Type B pancreatic cell (in vitro differentiated cells): ENCODE results near the gene RCOR1. TPM values are rescaled to one million over a fixed set of nuclear protein-coding genes. Genes with fewer than 3 reads are reported as not detected.
A peak's percentile ranks its signal among the peaks of the same experiment; 100 is the strongest.
"Not testable (repeated sequence)": the region's sequence is repeated elsewhere in the genome, so short reads cannot be mapped to it uniquely, and the experiment has no call there.

Source experiments
- DNase-seq: peaks from one replicate; pipeline ENCODE4 v3.0.0; 2021; ENCODE audit warnings: mixed read lengths; ENCODE audit not compliant: unreplicated experiment; ENCODE audit errors: extremely low spot score
- H3K27ac Mint-ChIP-seq: 2 replicates; pipeline ENCODE4 v1.8.0; 2021; ENCODE audit warnings: mild to moderate bottlenecking, mixed read lengths
- H3K27me3 Mint-ChIP-seq: 2 replicates; pipeline ENCODE4 v1.8.0; 2021; ENCODE audit warnings: mixed read lengths
- H3K36me3 Mint-ChIP-seq: 2 replicates; pipeline ENCODE4 v1.8.0; 2021; ENCODE audit warnings: mixed read lengths
- H3K4me1 Mint-ChIP-seq: one replicate; pipeline ENCODE4 v1.8.0; 2021; ENCODE audit warnings: mixed read lengths; ENCODE audit not compliant: unreplicated experiment
- H3K4me3 Mint-ChIP-seq: 2 replicates; pipeline ENCODE4 v1.8.0; 2021; ENCODE audit warnings: mild to moderate bottlenecking, mixed read lengths
- H3K9me3 Mint-ChIP-seq: 2 replicates; pipeline ENCODE4 v1.8.0; 2021; ENCODE audit warnings: mixed read lengths
- total RNA-seq: library from RNA; stranded (reverse); gene quantifications from 2 replicates; pipeline ENCODE4 v1.2.1, GENCODE V29; 2021; ENCODE audit warnings: low replicate concordance
- TF ChIP-seq, protein P1 (sequence below): fragments of 200-600 bp; sonication (generic); conservative IDR thresholded peaks from 2 replicates; pipeline ENCODE4 v1.5.0; 2021; ENCODE audit warnings: antibody characterized with exemption, mild to moderate bottlenecking

RCOR1 gene
- total RNA-seq, 1 donor from 2014 or later: 35.3 TPM

DNA sequence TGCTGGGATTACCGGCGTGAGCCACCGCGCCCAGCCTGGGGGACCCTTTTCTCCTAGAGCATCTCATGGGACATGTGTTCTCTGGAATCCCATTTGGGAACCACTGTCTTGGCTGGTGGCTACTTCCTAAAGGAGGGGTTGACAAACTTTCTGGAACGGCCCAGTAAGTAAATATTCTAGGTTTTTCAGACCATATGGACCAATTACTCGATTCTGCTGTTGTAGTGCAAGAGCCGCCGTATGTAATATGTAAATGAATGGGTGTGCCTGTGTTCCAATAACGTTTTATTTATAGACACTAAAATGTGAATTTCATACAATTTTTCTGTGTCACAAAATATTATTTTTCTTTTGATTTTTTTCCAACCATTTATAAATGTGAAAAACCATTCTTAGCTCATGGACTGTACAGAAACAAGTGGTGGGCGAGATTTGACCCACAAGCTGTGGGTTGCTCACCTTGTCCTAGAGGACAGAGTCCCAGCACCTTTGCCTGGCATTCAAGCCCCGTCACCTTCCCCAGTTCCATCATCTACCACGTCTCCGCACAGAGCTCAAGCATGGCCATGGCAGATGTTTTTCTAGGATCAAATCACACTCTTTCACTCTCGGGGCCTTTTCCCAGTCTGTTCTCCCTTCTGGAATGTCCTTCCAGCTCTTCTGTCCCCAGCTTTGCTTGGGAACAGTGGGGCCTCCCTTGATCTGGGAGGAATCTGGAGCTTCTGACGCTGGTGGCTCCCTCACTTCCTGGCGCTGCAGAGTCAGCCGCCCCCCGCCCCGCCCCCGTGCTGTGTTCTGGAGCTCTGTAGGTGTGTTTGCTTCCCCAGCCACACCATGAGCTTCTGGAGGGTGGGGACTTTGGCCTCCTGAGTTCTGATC, 17.9 kb upstream of the RCOR1 start:
- peak overlapping the region; percentile 44 for H3K4me3 Mint-ChIP-seq
- H3K4me1 Mint-ChIP-seq: peaks cover 19% of the 10 kb centered on the region
- H3K27me3 Mint-ChIP-seq: no peaks in the 10 kb centered on the region
- H3K9me3 Mint-ChIP-seq: no peaks in the 10 kb centered on the region
- H3K27ac Mint-ChIP-seq: peak overlapping the region; percentile 73
- TF ChIP-seq, protein P1, sequence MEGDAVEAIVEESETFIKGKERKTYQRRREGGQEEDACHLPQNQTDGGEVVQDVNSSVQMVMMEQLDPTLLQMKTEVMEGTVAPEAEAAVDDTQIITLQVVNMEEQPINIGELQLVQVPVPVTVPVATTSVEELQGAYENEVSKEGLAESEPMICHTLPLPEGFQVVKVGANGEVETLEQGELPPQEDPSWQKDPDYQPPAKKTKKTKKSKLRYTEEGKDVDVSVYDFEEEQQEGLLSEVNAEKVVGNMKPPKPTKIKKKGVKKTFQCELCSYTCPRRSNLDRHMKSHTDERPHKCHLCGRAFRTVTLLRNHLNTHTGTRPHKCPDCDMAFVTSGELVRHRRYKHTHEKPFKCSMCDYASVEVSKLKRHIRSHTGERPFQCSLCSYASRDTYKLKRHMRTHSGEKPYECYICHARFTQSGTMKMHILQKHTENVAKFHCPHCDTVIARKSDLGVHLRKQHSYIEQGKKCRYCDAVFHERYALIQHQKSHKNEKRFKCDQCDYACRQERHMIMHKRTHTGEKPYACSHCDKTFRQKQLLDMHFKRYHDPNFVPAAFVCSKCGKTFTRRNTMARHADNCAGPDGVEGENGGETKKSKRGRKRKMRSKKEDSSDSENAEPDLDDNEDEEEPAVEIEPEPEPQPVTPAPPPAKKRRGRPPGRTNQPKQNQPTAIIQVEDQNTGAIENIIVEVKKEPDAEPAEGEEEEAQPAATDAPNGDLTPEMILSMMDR: no peak
- DNase-seq: no peak
- no peaks in the 10 kb centered on the region for H3K36me3 Mint-ChIP-seq

DNA sequence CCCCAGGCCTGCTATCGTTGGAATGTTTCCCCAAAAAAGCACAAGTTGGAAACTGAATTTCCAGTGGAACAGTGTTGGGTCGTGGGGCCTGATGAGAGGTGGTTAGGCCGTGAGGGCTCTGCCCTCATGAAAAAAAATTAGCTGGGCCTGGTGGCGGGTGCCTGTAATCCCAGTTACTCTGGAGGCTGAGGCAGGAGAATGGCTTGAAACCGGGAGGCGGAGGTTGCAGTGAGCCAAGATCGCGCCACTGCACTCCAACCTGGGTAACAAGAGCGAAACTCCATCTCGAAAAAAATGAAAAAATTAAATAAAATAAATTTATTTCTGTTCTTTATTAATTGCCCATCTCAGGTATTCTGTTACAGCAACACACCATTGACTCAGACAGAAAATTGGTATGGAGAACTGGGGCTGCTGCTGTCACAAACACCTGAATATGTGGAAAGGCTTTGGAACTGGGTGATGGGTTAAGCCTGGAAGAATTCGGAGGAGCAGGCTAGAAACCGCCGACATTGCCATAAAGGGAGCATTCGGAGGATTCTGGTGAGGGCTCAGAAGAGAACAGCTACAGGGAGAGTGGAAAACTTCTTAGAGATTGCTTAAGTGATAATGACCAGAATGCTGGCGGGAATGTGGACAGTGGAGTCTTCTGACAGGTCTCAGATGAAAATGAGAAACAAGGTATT, 17.1 kb upstream of the RCOR1 start:
- H3K27me3 Mint-ChIP-seq: no peaks in the 10 kb centered on the region
- no peak for DNase-seq
- no peak overlapping the region for H3K4me3 Mint-ChIP-seq

GRCh38 chr14:102575846-102576428, 16.5 kb upstream of the RCOR1 start:
- not testable (repeated sequence) for H3K27ac Mint-ChIP-seq, DNase-seq, H3K9me3 Mint-ChIP-seq

More for the DNA sequence above, 17.1 kb upstream of the RCOR1 start:
- H3K9me3 Mint-ChIP-seq: no peaks in the 10 kb centered on the region
- peaks cover 19% of the 10 kb centered on the region for H3K4me1 Mint-ChIP-seq
- H3K36me3 Mint-ChIP-seq: no peaks in the 10 kb centered on the region
- no peak overlapping the region for H3K27ac Mint-ChIP-seq
- TF ChIP-seq, protein P1: no peak

DNA sequence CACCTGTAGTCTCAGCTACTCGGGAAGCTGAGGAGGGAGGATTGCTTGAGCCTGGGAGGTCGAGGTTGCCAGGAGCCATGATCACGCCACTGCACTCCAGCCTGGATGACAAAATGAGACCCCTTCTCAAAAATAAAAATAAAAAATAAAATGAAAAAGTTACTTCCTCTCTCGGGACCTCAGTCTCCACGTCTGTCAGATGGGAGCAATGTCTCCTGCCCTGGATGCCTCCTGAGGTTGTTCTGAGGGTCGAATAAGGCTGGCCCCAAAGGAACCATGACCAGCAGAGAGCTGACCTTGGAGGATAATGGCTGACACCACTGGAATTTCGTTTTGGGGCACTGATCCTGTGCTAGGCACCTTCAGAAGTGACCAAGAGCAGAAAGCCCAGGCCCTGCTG, 13.6 kb upstream of the RCOR1 start:
- TF ChIP-seq, protein P1: no peak
- H3K36me3 Mint-ChIP-seq: no peaks in the 10 kb centered on the region
- peaks cover 24% of the 10 kb centered on the region for H3K4me1 Mint-ChIP-seq
- no peaks in the 10 kb centered on the region for H3K27me3 Mint-ChIP-seq
- no peak overlapping the region for H3K27ac Mint-ChIP-seq
- no peaks in the 10 kb centered on the region for H3K9me3 Mint-ChIP-seq
- no peak overlapping the region for H3K4me3 Mint-ChIP-seq
- no peak for DNase-seq

More at GRCh38 chr14:102575846-102576428, 16.5 kb upstream of the RCOR1 start:
- not testable (repeated sequence) for H3K4me3 Mint-ChIP-seq, H3K27me3 Mint-ChIP-seq, H3K36me3 Mint-ChIP-seq
- H3K4me1 Mint-ChIP-seq: peaks cover 19% of the 10 kb centered on the region

DNA sequence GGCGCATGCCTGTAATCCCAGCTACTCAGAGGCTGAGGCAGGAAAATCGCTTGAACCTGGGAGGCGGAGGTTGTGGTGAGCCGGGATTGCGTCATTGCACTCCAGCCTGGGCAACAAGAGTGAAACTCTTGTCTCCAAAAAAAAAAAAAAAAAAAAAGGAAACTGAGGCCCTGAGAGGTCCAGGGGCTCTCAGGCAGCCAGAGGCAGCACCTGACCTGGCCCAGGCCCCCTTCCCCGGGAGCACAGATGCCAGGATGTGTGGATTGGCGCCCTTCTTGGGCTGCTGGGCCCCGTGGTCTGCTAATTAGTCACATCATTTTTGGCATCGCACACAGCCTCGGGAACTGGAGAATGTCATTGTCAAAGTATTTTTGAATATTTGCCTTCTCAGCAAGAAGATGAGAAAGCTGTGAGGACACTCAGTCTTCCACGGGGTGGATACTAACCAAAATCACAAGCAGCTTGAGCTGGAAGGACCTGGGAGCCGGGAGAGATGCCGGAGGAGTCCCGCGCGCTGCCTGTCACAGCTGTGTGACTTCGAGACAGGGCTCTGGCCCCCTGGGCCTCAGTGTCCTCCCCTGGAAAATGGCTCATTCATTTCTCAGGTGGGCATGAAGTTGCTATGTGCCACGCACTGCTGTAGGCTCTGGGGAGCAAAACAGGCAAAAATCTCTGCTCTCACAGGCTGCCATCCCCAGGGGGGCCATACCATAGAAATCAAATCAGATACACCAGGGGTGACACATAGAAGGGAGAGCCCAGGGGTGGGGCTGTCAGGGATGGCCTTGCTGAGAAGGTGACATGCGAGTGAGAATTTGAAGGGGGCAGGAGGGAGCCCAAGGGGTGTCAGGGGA, 12.5 kb upstream of the RCOR1 start:
- Mint-ChIP-seq H3K27ac (peak overlapping the region; percentile 50), H3K36me3 (no peaks in the 10 kb centered on the region), H3K27me3 (no peaks in the 10 kb centered on the region), H3K9me3 (no peaks in the 10 kb centered on the region), H3K4me1 (peaks cover 22% of the 10 kb centered on the region), H3K4me3 (peak overlapping the region; percentile 10)
- TF ChIP-seq, protein P1: no peak
- no peak for DNase-seq
